DOHH2 (cell line): Measurements from ENCODE around the gene C4orf36.

Experiments used
- CTCF ChIP-seq: fragments of 200-600 bp; sonication (generic); IDR thresholded peaks from one replicate; pipeline ENCODE4 v1.5.1; 2014; ENCODE audit warnings: antibody characterized with exemption, mild to moderate bottlenecking, low read depth, low read length; ENCODE audit not compliant: poor library complexity, severe bottlenecking
- EZH2phosphoT487 ChIP-seq: fragments of 200-600 bp; sonication (generic); IDR thresholded peaks from 2 replicates; pipeline ENCODE4 v1.6.1; 2017; ENCODE audit warnings: borderline replicate concordance, mild to moderate bottlenecking, antibody characterized with exemption, low read length, moderate library complexity, mixed read lengths

DNA sequence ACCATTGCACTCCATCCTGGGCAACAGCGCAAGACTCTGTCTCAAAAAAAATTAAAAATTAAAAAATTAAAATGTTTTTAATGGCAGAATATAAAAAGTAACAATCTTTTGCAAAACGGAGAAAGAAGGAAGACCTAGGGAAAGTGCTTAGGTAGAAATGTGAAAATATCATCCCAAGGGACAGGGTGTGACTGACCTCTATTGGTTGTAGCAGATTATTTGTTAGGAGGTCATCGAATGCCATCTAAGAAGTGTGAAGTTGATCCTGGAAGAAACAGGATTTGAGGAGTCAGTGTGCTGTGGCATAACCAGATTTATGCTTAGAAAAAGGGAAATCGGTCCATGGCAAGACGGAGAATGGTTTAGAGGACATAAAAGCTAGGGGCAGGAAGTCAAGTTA lies 18.1 kb upstream of the C4orf36 start:
- TF ChIP-seq CTCF (no peak), EZH2phosphoT487 (no peak)
